H1 (cell line): Measurements from ENCODE around the gene SIGLEC14. TPM values are rescaled to one million over a fixed set of nuclear protein-coding genes. Genes with fewer than 3 reads are reported as not detected.

Experiments
- GABPA ChIP-seq: IDR thresholded peaks from 2 replicates; pipeline ENCODE4 v1.6.1; 2011; ENCODE audit warnings: mild to moderate bottlenecking, low read length, moderate library complexity, borderline replicate concordance; ENCODE audit not compliant: insufficient read depth
- KDM1A ChIP-seq: fragments of 200-600, 300-600 bp; sonication (generic); IDR thresholded peaks from 2 replicates; pipeline ENCODE4 v1.7.1; 2016; ENCODE audit warnings: mild to moderate bottlenecking, low read length, borderline replicate concordance
- SIN3A ChIP-seq, 2 experiments: IDR thresholded peaks in 1 of 2; conservative IDR thresholded peaks in 1 of 2; 2 replicates each; pipeline ENCODE4 v1.6.1; 2011 to 2012; ENCODE audit warnings: low read length in 2 of 2, improper control_type of control experiment in 1 of 2, low read depth in 1 of 2, mild to moderate bottlenecking in 1 of 2
- polyA plus RNA-seq, 7 experiments: library from polyadenylated mRNA; depleted of rRNA in 3 of 7; stranded (reverse) in 5 of 7; unstranded in 2 of 7; fragments of >200 nt in 5 of 7; fragments of 200-250 nt in 2 of 7; gene quantifications; 1 replicate in 5 of 7; 2 replicates in 1 of 7; 4 replicates in 1 of 7; pipeline versions ENCODE4 v1.2.1 to v1.2.3, GENCODE V29; 2011 to 2013; ENCODE audit warnings: missing spikeins in 2 of 7, mixed read lengths in 2 of 7
- total RNA-seq: library from RNA; stranded (reverse); fragmentation: NEBNext Ultra II Directional; extraction: Animal tissue kit (Norgen Biotek cat#: 25700); gene quantifications from 2 replicates; pipeline ENCODE4 v1.2.1, GENCODE V29; 2021
- TF ChIP-seq, protein P1 (sequence below): fragments of 300-600 bp; sonication (generic); IDR thresholded peaks from 2 replicates; pipeline ENCODE4 v1.7.1; 2012; ENCODE audit warnings: low read length, moderate library complexity, mild to moderate bottlenecking, inconsistent platforms; ENCODE audit not compliant: insufficient replicate concordance

SIGLEC14 gene
- total and polyA plus RNA-seq, 2 of the 8 experiments (the other 6 are each of a cell fraction or from before 2014, with no cell fraction given) = not detected

DNA sequence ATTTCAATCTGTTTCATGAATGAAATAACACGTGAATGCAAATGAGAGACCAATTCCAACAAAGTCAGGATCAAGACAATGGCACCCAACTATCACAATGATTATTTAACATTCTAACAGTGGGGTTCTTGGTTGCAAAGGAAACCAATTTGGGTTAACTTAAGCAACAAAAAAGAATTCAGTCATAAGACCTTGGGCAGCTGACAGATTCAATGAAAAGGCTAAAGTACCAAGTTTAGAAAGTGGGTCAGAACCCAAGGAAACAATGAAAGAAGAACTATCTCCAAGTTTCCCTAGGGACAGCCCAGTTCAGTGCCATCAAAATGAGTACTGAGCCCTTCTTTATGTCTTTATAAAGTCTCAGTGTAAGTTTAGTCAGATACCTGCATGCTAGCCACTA is 17.5 kb upstream of the SIGLEC14 start (continued):
- TF ChIP-seq, protein P1, sequence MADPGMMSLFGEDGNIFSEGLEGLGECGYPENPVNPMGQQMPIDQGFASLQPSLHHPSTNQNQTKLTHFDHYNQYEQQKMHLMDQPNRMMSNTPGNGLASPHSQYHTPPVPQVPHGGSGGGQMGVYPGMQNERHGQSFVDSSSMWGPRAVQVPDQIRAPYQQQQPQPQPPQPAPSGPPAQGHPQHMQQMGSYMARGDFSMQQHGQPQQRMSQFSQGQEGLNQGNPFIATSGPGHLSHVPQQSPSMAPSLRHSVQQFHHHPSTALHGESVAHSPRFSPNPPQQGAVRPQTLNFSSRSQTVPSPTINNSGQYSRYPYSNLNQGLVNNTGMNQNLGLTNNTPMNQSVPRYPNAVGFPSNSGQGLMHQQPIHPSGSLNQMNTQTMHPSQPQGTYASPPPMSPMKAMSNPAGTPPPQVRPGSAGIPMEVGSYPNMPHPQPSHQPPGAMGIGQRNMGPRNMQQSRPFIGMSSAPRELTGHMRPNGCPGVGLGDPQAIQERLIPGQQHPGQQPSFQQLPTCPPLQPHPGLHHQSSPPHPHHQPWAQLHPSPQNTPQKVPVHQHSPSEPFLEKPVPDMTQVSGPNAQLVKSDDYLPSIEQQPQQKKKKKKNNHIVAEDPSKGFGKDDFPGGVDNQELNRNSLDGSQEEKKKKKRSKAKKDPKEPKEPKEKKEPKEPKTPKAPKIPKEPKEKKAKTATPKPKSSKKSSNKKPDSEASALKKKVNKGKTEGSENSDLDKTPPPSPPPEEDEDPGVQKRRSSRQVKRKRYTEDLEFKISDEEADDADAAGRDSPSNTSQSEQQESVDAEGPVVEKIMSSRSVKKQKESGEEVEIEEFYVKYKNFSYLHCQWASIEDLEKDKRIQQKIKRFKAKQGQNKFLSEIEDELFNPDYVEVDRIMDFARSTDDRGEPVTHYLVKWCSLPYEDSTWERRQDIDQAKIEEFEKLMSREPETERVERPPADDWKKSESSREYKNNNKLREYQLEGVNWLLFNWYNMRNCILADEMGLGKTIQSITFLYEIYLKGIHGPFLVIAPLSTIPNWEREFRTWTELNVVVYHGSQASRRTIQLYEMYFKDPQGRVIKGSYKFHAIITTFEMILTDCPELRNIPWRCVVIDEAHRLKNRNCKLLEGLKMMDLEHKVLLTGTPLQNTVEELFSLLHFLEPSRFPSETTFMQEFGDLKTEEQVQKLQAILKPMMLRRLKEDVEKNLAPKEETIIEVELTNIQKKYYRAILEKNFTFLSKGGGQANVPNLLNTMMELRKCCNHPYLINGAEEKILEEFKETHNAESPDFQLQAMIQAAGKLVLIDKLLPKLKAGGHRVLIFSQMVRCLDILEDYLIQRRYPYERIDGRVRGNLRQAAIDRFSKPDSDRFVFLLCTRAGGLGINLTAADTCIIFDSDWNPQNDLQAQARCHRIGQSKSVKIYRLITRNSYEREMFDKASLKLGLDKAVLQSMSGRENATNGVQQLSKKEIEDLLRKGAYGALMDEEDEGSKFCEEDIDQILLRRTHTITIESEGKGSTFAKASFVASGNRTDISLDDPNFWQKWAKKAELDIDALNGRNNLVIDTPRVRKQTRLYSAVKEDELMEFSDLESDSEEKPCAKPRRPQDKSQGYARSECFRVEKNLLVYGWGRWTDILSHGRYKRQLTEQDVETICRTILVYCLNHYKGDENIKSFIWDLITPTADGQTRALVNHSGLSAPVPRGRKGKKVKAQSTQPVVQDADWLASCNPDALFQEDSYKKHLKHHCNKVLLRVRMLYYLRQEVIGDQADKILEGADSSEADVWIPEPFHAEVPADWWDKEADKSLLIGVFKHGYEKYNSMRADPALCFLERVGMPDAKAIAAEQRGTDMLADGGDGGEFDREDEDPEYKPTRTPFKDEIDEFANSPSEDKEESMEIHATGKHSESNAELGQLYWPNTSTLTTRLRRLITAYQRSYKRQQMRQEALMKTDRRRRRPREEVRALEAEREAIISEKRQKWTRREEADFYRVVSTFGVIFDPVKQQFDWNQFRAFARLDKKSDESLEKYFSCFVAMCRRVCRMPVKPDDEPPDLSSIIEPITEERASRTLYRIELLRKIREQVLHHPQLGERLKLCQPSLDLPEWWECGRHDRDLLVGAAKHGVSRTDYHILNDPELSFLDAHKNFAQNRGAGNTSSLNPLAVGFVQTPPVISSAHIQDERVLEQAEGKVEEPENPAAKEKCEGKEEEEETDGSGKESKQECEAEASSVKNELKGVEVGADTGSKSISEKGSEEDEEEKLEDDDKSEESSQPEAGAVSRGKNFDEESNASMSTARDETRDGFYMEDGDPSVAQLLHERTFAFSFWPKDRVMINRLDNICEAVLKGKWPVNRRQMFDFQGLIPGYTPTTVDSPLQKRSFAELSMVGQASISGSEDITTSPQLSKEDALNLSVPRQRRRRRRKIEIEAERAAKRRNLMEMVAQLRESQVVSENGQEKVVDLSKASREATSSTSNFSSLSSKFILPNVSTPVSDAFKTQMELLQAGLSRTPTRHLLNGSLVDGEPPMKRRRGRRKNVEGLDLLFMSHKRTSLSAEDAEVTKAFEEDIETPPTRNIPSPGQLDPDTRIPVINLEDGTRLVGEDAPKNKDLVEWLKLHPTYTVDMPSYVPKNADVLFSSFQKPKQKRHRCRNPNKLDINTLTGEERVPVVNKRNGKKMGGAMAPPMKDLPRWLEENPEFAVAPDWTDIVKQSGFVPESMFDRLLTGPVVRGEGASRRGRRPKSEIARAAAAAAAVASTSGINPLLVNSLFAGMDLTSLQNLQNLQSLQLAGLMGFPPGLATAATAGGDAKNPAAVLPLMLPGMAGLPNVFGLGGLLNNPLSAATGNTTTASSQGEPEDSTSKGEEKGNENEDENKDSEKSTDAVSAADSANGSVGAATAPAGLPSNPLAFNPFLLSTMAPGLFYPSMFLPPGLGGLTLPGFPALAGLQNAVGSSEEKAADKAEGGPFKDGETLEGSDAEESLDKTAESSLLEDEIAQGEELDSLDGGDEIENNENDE = no peak
- TF ChIP-seq KDM1A = no peak
- TF ChIP-seq SIN3A (conservative IDR thresholded peaks at IDR 0.05 in 1 of 2, IDR thresholded peaks at IDR 0.05 in 1 of 2; ENCODE audit: low read depth in 1 of 2, low read length in 2 of 2) = no peak
- TF ChIP-seq GABPA = no peak
